ENCODE measurements around the gene SPON1. TPM values are rescaled to one million over a fixed set of nuclear protein-coding genes. Genes with fewer than 3 reads are reported as not detected.
"Not testable (repeated sequence)": the region's sequence is repeated elsewhere in the genome, so short reads cannot be mapped to it uniquely, and the experiment has no call there.

Gene SPON1
- total RNA-seq, 2 donors from 2014 or later, result 9.3 to 26.7 TPM

DNA sequence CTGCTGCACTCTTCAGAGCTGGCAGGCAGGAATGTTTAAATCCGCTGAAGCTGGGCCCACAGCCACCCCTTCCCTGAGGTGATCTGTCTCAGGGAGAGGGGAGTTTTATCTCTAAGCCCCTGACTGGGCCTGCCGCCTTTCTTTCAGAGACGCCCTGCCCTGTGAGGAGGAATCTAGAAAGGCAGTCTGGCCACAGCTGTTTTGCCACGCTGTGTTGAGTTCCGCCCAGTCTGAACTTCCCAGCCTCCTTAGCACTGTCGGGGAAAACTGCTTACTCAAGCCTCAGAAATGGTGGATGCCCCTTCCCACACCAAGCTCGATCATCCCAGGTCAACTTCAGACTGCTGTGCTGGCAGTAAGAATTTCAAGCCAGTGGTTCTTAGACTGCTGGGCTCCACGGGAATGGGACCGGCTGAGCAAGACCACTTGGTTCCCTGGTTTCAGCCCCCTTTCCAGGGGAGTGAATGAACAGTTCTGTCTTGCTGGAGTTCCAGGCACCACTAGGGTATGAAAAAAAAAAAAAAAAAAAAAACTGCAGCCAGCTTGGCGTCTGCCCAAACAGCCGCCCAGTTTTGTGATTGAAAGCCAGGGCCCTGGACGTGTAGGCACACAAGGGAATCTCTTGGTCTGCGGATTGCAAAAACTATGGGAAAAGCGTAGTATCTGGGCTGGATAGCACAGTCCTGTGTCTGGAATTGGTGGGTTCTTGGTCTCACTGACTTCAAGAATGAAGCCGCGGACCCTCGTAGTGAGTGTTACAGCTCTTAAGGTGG is 127.4 kb downstream of the SPON1 start:
- DNase-seq (no peak), ATAC-seq (no peak)
- H3K4me3 ChIP-seq, result no peak overlapping the region

DNA sequence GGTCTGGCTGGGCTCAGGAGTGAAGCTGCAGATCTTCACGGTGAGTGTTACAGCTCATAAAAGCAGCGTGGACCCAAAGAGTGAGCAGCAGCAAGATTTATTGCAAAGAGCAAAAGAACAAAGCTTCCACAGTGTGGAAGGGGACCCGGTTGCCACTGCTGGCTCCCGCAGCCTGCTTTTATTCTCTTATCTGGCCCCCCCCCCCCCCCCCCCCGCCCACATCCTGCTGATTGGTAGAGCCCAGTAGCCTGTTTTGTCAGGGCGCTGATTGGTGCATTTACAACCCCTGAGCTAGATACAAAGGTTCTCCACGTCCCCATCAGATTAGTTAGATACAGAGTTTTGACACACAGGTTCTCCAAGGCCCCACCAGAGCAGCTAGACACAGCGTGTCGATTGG is 128.1 kb downstream of the SPON1 start:
- DNase-seq; H3K9me3 ChIP-seq; H3K4me3 ChIP-seq; H3K4me1 ChIP-seq; ATAC-seq; H3K36me3 ChIP-seq (replicated peaks in 1 of 2; ENCODE audit: insufficient read depth in 1 of 2, low read depth in 2 of 2); H3K27ac ChIP-seq; intact Hi-C loops (cut with DNase I); H3K27me3 ChIP-seq: not testable (repeated sequence)
- WGBS, 2 donors, result 70 to 83% methylated on average over 5 to 9 of the region's 9 CpGs

More for the DNA sequence above, 127.4 kb downstream of the SPON1 start:
- Histone ChIP-seq H3K9me3 (no peaks in the 10 kb centered on the region), H3K27me3 (no peaks in the 10 kb centered on the region), H3K36me3 (replicated peaks in 1 of 2; ENCODE audit: insufficient read depth in 1 of 2, low read depth in 2 of 2) (no peaks in the 10 kb centered on the region), H3K27ac (no peak overlapping the region), H3K4me1 (no peaks in the 10 kb centered on the region)
- WGBS, 2 donors, result 70 to 73% methylated on average over 17 of the region's 17 CpGs
- no peak for TF ChIP-seq POLR2A (IDR thresholded peaks at IDR 0.05)
- TF ChIP-seq, protein P1, sequence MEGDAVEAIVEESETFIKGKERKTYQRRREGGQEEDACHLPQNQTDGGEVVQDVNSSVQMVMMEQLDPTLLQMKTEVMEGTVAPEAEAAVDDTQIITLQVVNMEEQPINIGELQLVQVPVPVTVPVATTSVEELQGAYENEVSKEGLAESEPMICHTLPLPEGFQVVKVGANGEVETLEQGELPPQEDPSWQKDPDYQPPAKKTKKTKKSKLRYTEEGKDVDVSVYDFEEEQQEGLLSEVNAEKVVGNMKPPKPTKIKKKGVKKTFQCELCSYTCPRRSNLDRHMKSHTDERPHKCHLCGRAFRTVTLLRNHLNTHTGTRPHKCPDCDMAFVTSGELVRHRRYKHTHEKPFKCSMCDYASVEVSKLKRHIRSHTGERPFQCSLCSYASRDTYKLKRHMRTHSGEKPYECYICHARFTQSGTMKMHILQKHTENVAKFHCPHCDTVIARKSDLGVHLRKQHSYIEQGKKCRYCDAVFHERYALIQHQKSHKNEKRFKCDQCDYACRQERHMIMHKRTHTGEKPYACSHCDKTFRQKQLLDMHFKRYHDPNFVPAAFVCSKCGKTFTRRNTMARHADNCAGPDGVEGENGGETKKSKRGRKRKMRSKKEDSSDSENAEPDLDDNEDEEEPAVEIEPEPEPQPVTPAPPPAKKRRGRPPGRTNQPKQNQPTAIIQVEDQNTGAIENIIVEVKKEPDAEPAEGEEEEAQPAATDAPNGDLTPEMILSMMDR (IDR thresholded peaks at IDR 0.05), result no peak
- intact Hi-C loops (cut with DNase I), result no loop called here

DNA sequence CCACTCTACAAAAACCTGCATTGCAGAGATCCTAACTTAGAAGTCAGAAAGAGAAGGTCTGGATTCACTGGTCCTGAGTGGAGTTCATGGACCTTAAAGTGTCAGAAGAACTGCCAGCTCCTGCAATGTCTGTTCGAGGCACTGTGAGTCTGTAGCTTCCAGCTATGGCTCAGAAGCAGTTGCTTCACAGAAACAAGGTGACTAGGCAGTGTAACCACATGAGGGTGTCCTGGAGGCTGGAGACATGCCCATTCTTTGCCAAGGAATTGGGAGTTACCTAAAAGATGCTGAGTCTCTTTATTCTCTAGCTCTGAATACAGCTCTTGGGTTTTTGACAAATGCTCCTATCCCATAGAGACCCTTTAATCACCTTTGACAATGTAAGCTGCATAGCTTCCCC is 130.5 kb downstream of the SPON1 start:
- WGBS, 2 donors, result 42% methylated on average over 1 of the region's 1 CpG; no CpG with 5 or more reads in 1 of the 2 donors
- intact Hi-C loops (cut with DNase I), result no loop called here

GRCh38 chr11:14094481-14095037 is 132.0 kb downstream of the SPON1 start:
- 93 to 99% methylated on average over 3 of the region's 3 CpGs for WGBS, 2 donors
- TF ChIP-seq, protein P1 (IDR thresholded peaks at IDR 0.05), result no peak
- TF ChIP-seq POLR2A (IDR thresholded peaks at IDR 0.05), result no peak
- ATAC-seq (no peak), DNase-seq (no peak)
- Histone ChIP-seq H3K27ac (no peak overlapping the region), H3K9me3 (no peaks in the 10 kb centered on the region), H3K36me3 (replicated peaks in 1 of 2; ENCODE audit: insufficient read depth in 1 of 2, low read depth in 2 of 2) (no peaks in the 10 kb centered on the region), H3K4me3 (no peak overlapping the region), H3K4me1 (no peaks in the 10 kb centered on the region), H3K27me3 (no peaks in the 10 kb centered on the region)
- intact Hi-C loops (cut with DNase I), result no loop called here

More for the DNA sequence above, 130.5 kb downstream of the SPON1 start:
- TF ChIP-seq, protein P1 (IDR thresholded peaks at IDR 0.05), result no peak
- no peak for TF ChIP-seq POLR2A (IDR thresholded peaks at IDR 0.05)
- ATAC-seq (no peak), DNase-seq (no peak)
- Histone ChIP-seq H3K27me3 (no peaks in the 10 kb centered on the region), H3K27ac (no peak overlapping the region), H3K4me1 (no peaks in the 10 kb centered on the region), H3K36me3 (replicated peaks in 1 of 2; ENCODE audit: insufficient read depth in 1 of 2, low read depth in 2 of 2) (no peaks in the 10 kb centered on the region), H3K4me3 (no peak overlapping the region), H3K9me3 (no peaks in the 10 kb centered on the region)

- Histone ChIP-seq H3K4me3 (no peak overlapping the region), H3K27ac (no peak overlapping the region), H3K27me3 (no peaks in the 10 kb centered on the region), H3K9me3 (no peaks in the 10 kb centered on the region), H3K4me1 (no peaks in the 10 kb centered on the region), H3K36me3 (replicated peaks in 1 of 2; ENCODE audit: insufficient read depth in 1 of 2, low read depth in 2 of 2) (no peaks in the 10 kb centered on the region)
- TF ChIP-seq, protein P1 (IDR thresholded peaks at IDR 0.05), result no peak
- TF ChIP-seq POLR2A (IDR thresholded peaks at IDR 0.05), result no peak
- no peak for ATAC-seq
- intact Hi-C loops (cut with DNase I), result no loop called here
- WGBS, 2 donors, result 70 to 76% methylated on average over 1 of the region's 1 CpG
- no peak for DNase-seq
Measured at GRCh38 chr11:14095882-14096281, 133.4 kb downstream of the SPON1 start.
